Activated CD4-positive, alpha-beta T cell treated with anti-CD3 and anti-CD28 coated beads, Interleukin-2, amount 50 U/mL, for 1 hour (primary cell): ENCODE data around the gene LPCAT1.
"Not testable (repeated sequence)": the region's sequence is repeated elsewhere in the genome, so short reads cannot be mapped to it uniquely, and the experiment has no call there.

Source experiments
- DNase-seq: peaks from one replicate; pipeline ENCODE4 v3.0.0-alpha.2; 2020

The LPCAT1 gene

GRCh38 chr5:1540166-1540565, 16.4 kb upstream of the LPCAT1 start:
- no peak for DNase-seq

- DNase-seq, result not testable (repeated sequence)
Measured at GRCh38 chr5:1539393-1540161, 15.8 kb upstream of the LPCAT1 start.

GRCh38 chr5:1538741-1539392, 15.1 kb upstream of the LPCAT1 start:
- DNase-seq, result no peak

- DNase-seq, result no peak
Measured at GRCh38 chr5:1538276-1538675, 14.5 kb upstream of the LPCAT1 start.

GRCh38 chr5:1537603-1538154, 13.9 kb upstream of the LPCAT1 start:
- no peak for DNase-seq

- no peak for DNase-seq
Measured at GRCh38 chr5:1536871-1537602, 13.3 kb upstream of the LPCAT1 start.

- peak; percentile 69 for DNase-seq
Measured at GRCh38 chr5:1536322-1536845, 12.6 kb upstream of the LPCAT1 start.

GRCh38 chr5:1535646-1536045, 11.9 kb upstream of the LPCAT1 start:
- no peak for DNase-seq

- DNase-seq, result no peak
Measured at GRCh38 chr5:1532384-1532783, 8.6 kb upstream of the LPCAT1 start.

GRCh38 chr5:1529498-1529897, 5.7 kb upstream of the LPCAT1 start:
- DNase-seq, result no peak

GRCh38 chr5:1527533-1528205, 3.9 kb upstream of the LPCAT1 start:
- DNase-seq, result no peak

GRCh38 chr5:1526681-1527131, 2.9 kb upstream of the LPCAT1 start:
- DNase-seq, result no peak

- DNase-seq, result no peak
Measured at GRCh38 chr5:1526190-1526631, 2.5 kb upstream of the LPCAT1 start.

- no peak for DNase-seq
Measured at GRCh38 chr5:1525624-1526189, 1.9 kb upstream of the LPCAT1 start.

- DNase-seq, result no peak
Measured at GRCh38 chr5:1524799-1525623, 1.3 kb upstream of the LPCAT1 start.

- no peak for DNase-seq
Measured at GRCh38 chr5:1524481-1524798, 680 bp upstream of the LPCAT1 start.

- DNase-seq, result no peak
Measured at GRCh38 chr5:1523480-1523792, 324 bp downstream of the LPCAT1 start.

- DNase-seq, result no peak
Measured at GRCh38 chr5:1522601-1523479, 920 bp downstream of the LPCAT1 start.

- no peak for DNase-seq
Measured at GRCh38 chr5:1521671-1522600, 1.8 kb downstream of the LPCAT1 start.
